Esophagus muscularis mucosa (tissue), 4 donors: ENCODE data around the gene GRIA2.

ENCODE experiments used
- CTCF ChIP-seq, 3 experiments: fragments of 200-600 bp in 2 of 3; fragments of 450-650 bp in 1 of 3; sonication (generic) in 2 of 3; IDR thresholded peaks; one replicate each; pipeline ENCODE4 v1.5.1; 2017 to 2019; ENCODE audit warnings: antibody characterized with exemption in 3 of 3, mild to moderate bottlenecking in 2 of 3, moderate library complexity in 1 of 3
- EP300 ChIP-seq: sonication (generic); formaldehyde crosslinking; IDR thresholded peaks from one replicate; pipeline ENCODE4 v1.6.1; 2017; ENCODE audit warnings: antibody characterized with exemption
- POLR2A ChIP-seq: fragments of 450-650 bp; IDR thresholded peaks from one replicate; pipeline ENCODE4 v1.6.1; 2017; ENCODE audit warnings: antibody characterized with exemption, moderate library complexity, mild to moderate bottlenecking, low read depth
- POLR2AphosphoS5 ChIP-seq, 2 donors: sonication (generic); formaldehyde crosslinking; IDR thresholded peaks; one replicate each; pipeline ENCODE4 v1.6.1; 2017; ENCODE audit warnings: antibody characterized with exemption in 2 of 2

GRCh38 chr4:157221426-157221894 is 932 bp downstream of the GRIA2 start:
- no peak for TF ChIP-seq POLR2A
- TF ChIP-seq CTCF (IDR thresholded peaks at IDR 0.05): no peak
- no peak for TF ChIP-seq POLR2AphosphoS5 (IDR thresholded peaks at IDR 0.05)
- TF ChIP-seq EP300: no peak
